ENCODE measurements around the gene MYOM3. TPM values are rescaled to one million over a fixed set of nuclear protein-coding genes. Genes with fewer than 3 reads are reported as not detected.

The MYOM3 gene
- total and polyA plus RNA-seq, 4 donors, result 0.59 to 1.9 (median 0.95) TPM

DNA sequence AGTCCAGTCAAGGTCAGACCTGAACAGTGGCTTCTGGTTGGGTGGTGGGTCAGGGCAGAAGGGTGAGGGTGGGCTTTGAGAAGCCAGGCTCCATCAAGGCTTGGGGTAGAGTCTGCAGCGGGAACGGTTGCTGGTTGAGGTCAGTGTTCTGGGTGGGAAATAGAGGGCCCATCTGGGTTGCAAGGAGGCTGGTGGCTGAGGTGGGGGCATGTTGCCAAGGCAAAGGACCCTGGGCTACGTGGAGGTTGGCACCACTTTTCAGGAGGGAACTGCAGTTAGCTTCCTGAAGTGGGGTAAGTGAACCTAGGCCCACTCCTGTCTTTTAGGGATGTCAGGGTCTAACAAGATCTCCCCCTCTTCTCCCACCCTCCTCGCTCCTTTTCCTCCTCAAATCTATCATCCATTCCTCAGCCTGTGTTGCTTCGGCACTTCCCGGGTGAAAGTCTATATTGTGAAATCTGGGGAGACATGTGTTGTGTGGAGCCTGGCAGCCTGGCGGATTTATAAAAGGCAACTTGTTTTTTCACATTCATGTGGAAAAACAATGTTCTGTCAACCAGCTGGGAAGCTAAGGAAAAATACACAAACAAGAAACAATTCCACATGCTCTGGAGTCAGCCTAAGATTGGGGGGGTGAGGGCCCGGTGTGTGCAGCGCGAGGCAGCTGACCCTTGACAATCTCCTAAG, 29.5 kb upstream of the MYOM3 start:
- Histone ChIP-seq H3K4me3 (ENCODE audit: low read length in 2 of 2) (no peak overlapping the region), H3K36me3 (ENCODE audit: control insufficient read depth in 1 of 2, insufficient read depth in 2 of 2, low read length in 1 of 2) (no peaks in the 10 kb centered on the region), H3K27ac (ENCODE audit: low read depth in 1 of 2, low read length in 2 of 2) (no peak overlapping the region), H3K4me1 (ENCODE audit: control insufficient read depth in 1 of 2, insufficient read depth in 2 of 2, low read length in 2 of 2) (no peaks in the 10 kb centered on the region), H3K27me3 (ENCODE audit: control insufficient read depth in 1 of 2, insufficient read depth in 2 of 2, low read length in 1 of 2) (no peaks in the 10 kb centered on the region), H3K9me3 (ENCODE audit: control insufficient read depth, low read length) (no peaks in the 10 kb centered on the region)
- 89 to 90% methylated on average over 10 of the region's 10 CpGs for WGBS, 2 donors
- peak in 1 of 2 donors; percentile 41 for DNase-seq
- intact Hi-C loops (cut with DNase I), result no loop called here
- no peak for ATAC-seq (ENCODE audit: low FRiP score)

- DNase-seq, result peak in 1 of 2 donors; percentile 57
- intact Hi-C loops (cut with DNase I), result no loop called here
- no peaks in the 10 kb centered on the region for H3K9me3 ChIP-seq (ENCODE audit: control insufficient read depth, low read length)
- no peak for ATAC-seq (ENCODE audit: low FRiP score)
- H3K36me3 ChIP-seq (ENCODE audit: control insufficient read depth in 1 of 2, insufficient read depth in 2 of 2, low read length in 1 of 2), result no peaks in the 10 kb centered on the region
- H3K4me1 ChIP-seq (ENCODE audit: control insufficient read depth in 1 of 2, insufficient read depth in 2 of 2, low read length in 2 of 2), result no peaks in the 10 kb centered on the region
- WGBS, 2 donors, result 90 to 97% methylated on average over 17 of the region's 17 CpGs
- H3K4me3 ChIP-seq (ENCODE audit: low read length in 2 of 2), result no peak overlapping the region
- H3K27ac ChIP-seq (ENCODE audit: low read depth in 1 of 2, low read length in 2 of 2), result no peak overlapping the region
- no peaks in the 10 kb centered on the region for H3K27me3 ChIP-seq (ENCODE audit: control insufficient read depth in 1 of 2, insufficient read depth in 2 of 2, low read length in 1 of 2)
Observed at GRCh38 chr1:24140741-24141181, 28.8 kb upstream of the MYOM3 start.

- DNase-seq (peak in 1 of 2 donors; percentile 22), ATAC-seq (ENCODE audit: low FRiP score) (no peak)
- no peaks in the 10 kb centered on the region for H3K4me1 ChIP-seq (ENCODE audit: control insufficient read depth in 1 of 2, insufficient read depth in 2 of 2, low read length in 2 of 2)
- H3K27ac ChIP-seq (ENCODE audit: low read depth in 1 of 2, low read length in 2 of 2), result no peak overlapping the region
- H3K4me3 ChIP-seq (ENCODE audit: low read length in 2 of 2), result no peak overlapping the region
- H3K9me3 ChIP-seq (ENCODE audit: control insufficient read depth, low read length), result no peaks in the 10 kb centered on the region
- H3K36me3 ChIP-seq (ENCODE audit: control insufficient read depth in 1 of 2, insufficient read depth in 2 of 2, low read length in 1 of 2), result no peaks in the 10 kb centered on the region
- intact Hi-C loops (cut with DNase I), result no loop called here
- WGBS, 2 donors, result 89 to 92% methylated on average over 11 of the region's 11 CpGs
- H3K27me3 ChIP-seq (ENCODE audit: control insufficient read depth in 1 of 2, insufficient read depth in 2 of 2, low read length in 1 of 2), result no peaks in the 10 kb centered on the region
Observed at GRCh38 chr1:24139841-24140425, 28.0 kb upstream of the MYOM3 start.

- intact Hi-C loops (cut with DNase I), result no loop called here
- H3K27me3 ChIP-seq (ENCODE audit: control insufficient read depth in 1 of 2, insufficient read depth in 2 of 2, low read length in 1 of 2), result no peaks in the 10 kb centered on the region
- WGBS, 2 donors, result 67 to 77% methylated on average over 2 of the region's 2 CpGs
- H3K9me3 ChIP-seq (ENCODE audit: control insufficient read depth, low read length), result no peaks in the 10 kb centered on the region
- ATAC-seq (ENCODE audit: low FRiP score) (no peak), DNase-seq (no peak)
- H3K36me3 ChIP-seq (ENCODE audit: control insufficient read depth in 1 of 2, insufficient read depth in 2 of 2, low read length in 1 of 2), result no peaks in the 10 kb centered on the region
- H3K4me1 ChIP-seq (ENCODE audit: control insufficient read depth in 1 of 2, insufficient read depth in 2 of 2, low read length in 2 of 2), result no peaks in the 10 kb centered on the region
- H3K27ac ChIP-seq (ENCODE audit: low read depth in 1 of 2, low read length in 2 of 2), result no peak overlapping the region
- H3K4me3 ChIP-seq (ENCODE audit: low read length in 2 of 2), result no peak overlapping the region
Observed at GRCh38 chr1:24139222-24139489, 27.2 kb upstream of the MYOM3 start.

- 62 to 64% methylated on average over 13 of the region's 13 CpGs for WGBS, 2 donors
- H3K9me3 ChIP-seq (ENCODE audit: control insufficient read depth, low read length), result no peaks in the 10 kb centered on the region
- H3K4me1 ChIP-seq (ENCODE audit: control insufficient read depth in 1 of 2, insufficient read depth in 2 of 2, low read length in 2 of 2), result no peaks in the 10 kb centered on the region
- H3K36me3 ChIP-seq (ENCODE audit: control insufficient read depth in 1 of 2, insufficient read depth in 2 of 2, low read length in 1 of 2), result no peaks in the 10 kb centered on the region
- no peaks in the 10 kb centered on the region for H3K27me3 ChIP-seq (ENCODE audit: control insufficient read depth in 1 of 2, insufficient read depth in 2 of 2, low read length in 1 of 2)
- H3K27ac ChIP-seq (ENCODE audit: low read depth in 1 of 2, low read length in 2 of 2), result no peak overlapping the region
- intact Hi-C loops (cut with DNase I), result no loop called here
- DNase-seq (peak; percentile 25 to 41), ATAC-seq (ENCODE audit: low FRiP score) (no peak)
- H3K4me3 ChIP-seq (ENCODE audit: low read length in 2 of 2), result no peak overlapping the region
Observed at GRCh38 chr1:24138476-24139221, 26.7 kb upstream of the MYOM3 start.

DNA sequence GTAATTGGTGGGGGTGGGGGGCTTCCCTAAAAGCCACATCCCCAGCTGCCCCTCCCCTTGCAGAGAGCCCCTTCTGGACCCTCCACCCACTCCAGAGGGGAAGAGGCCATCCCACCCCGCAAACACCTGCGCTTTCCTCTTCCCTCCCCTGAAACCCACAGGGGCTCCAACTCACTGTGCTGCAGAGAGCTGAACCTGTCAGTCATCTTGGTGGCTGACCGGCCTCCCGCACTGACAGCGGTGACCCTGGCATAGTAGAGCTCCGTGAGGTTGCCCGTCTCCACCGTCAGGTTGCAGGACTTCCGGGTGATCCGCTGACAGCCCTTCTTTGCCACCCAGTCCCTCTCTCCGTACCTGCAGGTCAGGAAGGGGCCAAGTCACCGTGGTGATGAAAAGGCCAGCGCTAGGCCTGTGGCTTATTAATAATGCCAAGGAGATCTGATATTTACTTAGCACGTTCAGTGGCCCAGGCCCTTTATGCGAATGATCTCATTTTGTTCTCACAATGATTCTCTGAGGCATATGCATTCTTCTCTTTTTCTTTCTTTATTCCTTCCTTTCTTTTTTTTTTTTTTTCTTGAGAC, 25.1 kb upstream of the MYOM3 start:
- no peak for ATAC-seq (ENCODE audit: low FRiP score)
- Histone ChIP-seq H3K4me1 (ENCODE audit: control insufficient read depth in 1 of 2, insufficient read depth in 2 of 2, low read length in 2 of 2) (no peaks in the 10 kb centered on the region), H3K27me3 (ENCODE audit: control insufficient read depth in 1 of 2, insufficient read depth in 2 of 2, low read length in 1 of 2) (no peaks in the 10 kb centered on the region), H3K36me3 (ENCODE audit: control insufficient read depth in 1 of 2, insufficient read depth in 2 of 2, low read length in 1 of 2) (no peaks in the 10 kb centered on the region), H3K9me3 (ENCODE audit: control insufficient read depth, low read length) (no peaks in the 10 kb centered on the region), H3K4me3 (ENCODE audit: low read length in 2 of 2) (no peak overlapping the region), H3K27ac (ENCODE audit: low read depth in 1 of 2, low read length in 2 of 2) (no peak overlapping the region)
- WGBS, 2 donors, result 89 to 90% methylated on average over 15 of the region's 15 CpGs
- DNase-seq, result peak; percentile 24 to 67
- intact Hi-C loops (cut with DNase I), result no loop called here

DNA sequence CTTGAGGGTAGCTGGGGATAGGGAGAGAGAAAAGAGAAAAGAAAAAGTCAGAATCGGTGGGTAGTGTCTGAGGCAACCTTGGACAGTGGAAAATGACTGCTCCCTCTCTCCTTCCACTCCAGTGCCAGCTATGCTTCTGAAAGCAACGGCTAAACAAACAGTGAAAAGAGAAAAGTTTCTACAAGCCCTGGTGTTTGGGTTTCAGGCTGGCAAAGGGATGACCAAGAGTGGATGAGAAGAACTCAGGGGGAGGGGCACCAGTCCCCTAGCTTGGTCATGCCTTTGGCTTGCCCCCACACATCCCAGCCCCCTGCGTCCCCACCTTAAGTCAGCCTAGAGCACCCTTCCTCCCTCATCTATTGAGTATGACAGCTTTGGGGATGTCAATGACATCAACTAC, 22.4 kb upstream of the MYOM3 start:
- no peak overlapping the region for H3K27ac ChIP-seq (ENCODE audit: low read depth in 1 of 2, low read length in 2 of 2)
- no peaks in the 10 kb centered on the region for H3K27me3 ChIP-seq (ENCODE audit: control insufficient read depth in 1 of 2, insufficient read depth in 2 of 2, low read length in 1 of 2)
- no peak overlapping the region for H3K4me3 ChIP-seq (ENCODE audit: low read length in 2 of 2)
- intact Hi-C loops (cut with DNase I), result no loop called here
- no peaks in the 10 kb centered on the region for H3K36me3 ChIP-seq (ENCODE audit: control insufficient read depth in 1 of 2, insufficient read depth in 2 of 2, low read length in 1 of 2)
- ATAC-seq (ENCODE audit: low FRiP score) (no peak), DNase-seq (peak; percentile 8 to 20)
- no peaks in the 10 kb centered on the region for H3K9me3 ChIP-seq (ENCODE audit: control insufficient read depth, low read length)
- no peaks in the 10 kb centered on the region for H3K4me1 ChIP-seq (ENCODE audit: control insufficient read depth in 1 of 2, insufficient read depth in 2 of 2, low read length in 2 of 2)
- 68 to 81% methylated on average over 3 of the region's 3 CpGs for WGBS, 2 donors

GRCh38 chr1:24133819-24134218, 21.9 kb upstream of the MYOM3 start:
- no peak for ATAC-seq (ENCODE audit: low FRiP score)
- intact Hi-C loops (cut with DNase I), result no loop called here
- no peaks in the 10 kb centered on the region for H3K9me3 ChIP-seq (ENCODE audit: control insufficient read depth, low read length)
- H3K4me1 ChIP-seq (ENCODE audit: control insufficient read depth in 1 of 2, insufficient read depth in 2 of 2, low read length in 2 of 2), result no peaks in the 10 kb centered on the region
- no peaks in the 10 kb centered on the region for H3K27me3 ChIP-seq (ENCODE audit: control insufficient read depth in 1 of 2, insufficient read depth in 2 of 2, low read length in 1 of 2)
- H3K4me3 ChIP-seq (ENCODE audit: low read length in 2 of 2), result no peak overlapping the region
- WGBS, 2 donors, result 90 to 95% methylated on average over 1 of the region's 1 CpG
- no peaks in the 10 kb centered on the region for H3K36me3 ChIP-seq (ENCODE audit: control insufficient read depth in 1 of 2, insufficient read depth in 2 of 2, low read length in 1 of 2)
- no peak overlapping the region for H3K27ac ChIP-seq (ENCODE audit: low read depth in 1 of 2, low read length in 2 of 2)
- no peak for DNase-seq
